ENCODE results near the gene CCDC179. TPM values are rescaled to one million over a fixed set of nuclear protein-coding genes. Genes with fewer than 3 reads are reported as not detected.

The CCDC179 gene
- total RNA-seq, 1 experiment from 2014 or later = not detected

Other genes starting within 250 kb of the CCDC179 start
- 8.7 and 9.8 TPM in 2 replicates for gene FANCF, start 234.7 kb downstream of the CCDC179 start, total RNA-seq (2014; rRNA removed; shearing (Covaris generic))
- 3.7 and 4.4 TPM in 2 replicates for gene GAS2, start 193.9 kb downstream of the CCDC179 start, total RNA-seq (2014; rRNA removed; shearing (Covaris generic))
- gene SVIP, start 30.7 kb downstream of the CCDC179 start, total RNA-seq (2014; rRNA removed; shearing (Covaris generic)) = 20.2 and 21.0 TPM in 2 replicates